OCI-LY1 (cell line): ENCODE data around the gene TMEM178B.

Experiments
- CTCF ChIP-seq: fragments of 200-600 bp; sonication (generic), shearing (Covaris generic); IDR thresholded peaks from 2 replicates; pipeline ENCODE4 v1.5.1; 2017; ENCODE audit warnings: mild to moderate bottlenecking, antibody characterized with exemption, low read length, moderate library complexity, mixed read lengths
- EZH2 ChIP-seq: fragments of 200-600 bp; sonication (generic), shearing (Covaris generic); IDR thresholded peaks from 2 replicates; pipeline ENCODE4 v1.8.0; 2017; ENCODE audit warnings: borderline replicate concordance, mixed run types, mild to moderate bottlenecking, antibody characterized with exemption, low read length, moderate library complexity, mixed read lengths

GRCh38 chr7:141042222-141043193 lies 31.4 kb upstream of the TMEM178B start:
- TF ChIP-seq CTCF (no peak), EZH2 (no peak)
